ENCODE results near the gene BCL11A.

The BCL11A gene

GRCh38 chr2:60502144-60502543 is 51.3 kb downstream of the BCL11A start:
- no peak for DNase-seq

GRCh38 chr2:60500861-60501260 is 52.6 kb downstream of the BCL11A start:
- no peak for DNase-seq

- no peak for DNase-seq
Observed at GRCh38 chr2:60499651-60500265, 53.7 kb downstream of the BCL11A start.

GRCh38 chr2:60498816-60499429 is 54.5 kb downstream of the BCL11A start:
- DNase-seq, result no peak

- DNase-seq, result no peak
Observed at GRCh38 chr2:60498127-60498815, 55.2 kb downstream of the BCL11A start.

GRCh38 chr2:60497500-60497899 is 56.0 kb downstream of the BCL11A start:
- no peak for DNase-seq

- no peak for DNase-seq
Observed at GRCh38 chr2:60496956-60497355, 56.5 kb downstream of the BCL11A start.

GRCh38 chr2:60496475-60496874 is 57.0 kb downstream of the BCL11A start:
- no peak for DNase-seq

GRCh38 chr2:60495041-60495625 is 58.3 kb downstream of the BCL11A start:
- DNase-seq, result no peak

- no peak for DNase-seq
Observed at GRCh38 chr2:60493804-60494387, 59.6 kb downstream of the BCL11A start.

GRCh38 chr2:60492548-60492947 is 60.9 kb downstream of the BCL11A start:
- DNase-seq, result no peak

GRCh38 chr2:60490848-60491247 is 62.6 kb downstream of the BCL11A start:
- DNase-seq, result no peak

GRCh38 chr2:60490441-60490840 is 63.0 kb downstream of the BCL11A start:
- no peak for DNase-seq

- no peak for DNase-seq
Observed at GRCh38 chr2:60489289-60489688, 64.2 kb downstream of the BCL11A start.

- DNase-seq, result no peak
Observed at GRCh38 chr2:60488291-60488690, 65.2 kb downstream of the BCL11A start.

- no peak for DNase-seq
Observed at GRCh38 chr2:60487174-60487573, 66.3 kb downstream of the BCL11A start.

- no peak for DNase-seq
Observed at GRCh38 chr2:60486551-60486950, 66.9 kb downstream of the BCL11A start.

- DNase-seq, result no peak
Observed at GRCh38 chr2:60486067-60486466, 67.4 kb downstream of the BCL11A start.

- DNase-seq, result no peak
Observed at GRCh38 chr2:60485550-60485949, 67.9 kb downstream of the BCL11A start.

- DNase-seq, result no peak
Observed at GRCh38 chr2:60485055-60485454, 68.4 kb downstream of the BCL11A start.

- DNase-seq, result peak; percentile 58
Observed at GRCh38 chr2:60484133-60484645, 69.3 kb downstream of the BCL11A start.

GRCh38 chr2:60483401-60483800 is 70.1 kb downstream of the BCL11A start:
- no peak for DNase-seq

GRCh38 chr2:60482222-60482621 is 71.2 kb downstream of the BCL11A start:
- no peak for DNase-seq
